BJ (cell line): ENCODE results near the gene SUSD4. TPM values are rescaled to one million over a fixed set of nuclear protein-coding genes. Genes with fewer than 3 reads are reported as not detected.

ENCODE experiments used
- CTCF ChIA-PET: fragments of 350-600 bp; formaldehyde crosslinking; extraction: SDS; loops from one replicate; lab custom pipeline; 2021; ENCODE audit warnings: antibody characterized with exemption, inconsistent platforms; lab: Yijun Ruan, JAX
- POLR2A ChIA-PET: fragments of 300-600 bp; sonication (Branson Sonifier 250); formaldehyde crosslinking; extraction: SDS; loops from one replicate; lab custom pipeline; 2021; ENCODE audit warnings: antibody characterized with exemption; lab: Charles Lee
- DNase-seq: peaks from one replicate; pipeline ENCODE4 v3.0.0-alpha.2; 2011; ENCODE audit warnings: low read depth
- H3K27me3 ChIP-seq: 2 replicates; pipeline ENCODE4 v1.6.0; 2011; ENCODE audit warnings: low read length; ENCODE audit not compliant: control insufficient read depth, insufficient read depth
- H3K36me3 ChIP-seq: 2 replicates; pipeline ENCODE4 v1.5.1; 2011; ENCODE audit warnings: low read length; ENCODE audit not compliant: control insufficient read depth, insufficient read depth
- H3K4me3 ChIP-seq: 2 replicates; pipeline ENCODE4 v1.5.1; 2011; ENCODE audit warnings: low read depth, mild to moderate bottlenecking, control low read depth, low read length
- CTCF ChIP-seq: IDR thresholded peaks from 2 replicates; pipeline ENCODE4 v1.5.1; 2011; ENCODE audit warnings: low read depth, mild to moderate bottlenecking, control low read depth, inconsistent platforms, low read length, moderate library complexity; ENCODE audit not compliant: insufficient read depth
- polyA plus RNA-seq: library from polyadenylated mRNA; depleted of rRNA; stranded (reverse); fragments of >200 nt; gene quantifications from 2 replicates; pipeline ENCODE4 v1.2.3, GENCODE V29; 2011

The SUSD4 gene
- polyA plus RNA-seq, 1 experiment: 0.32 TPM

DNA sequence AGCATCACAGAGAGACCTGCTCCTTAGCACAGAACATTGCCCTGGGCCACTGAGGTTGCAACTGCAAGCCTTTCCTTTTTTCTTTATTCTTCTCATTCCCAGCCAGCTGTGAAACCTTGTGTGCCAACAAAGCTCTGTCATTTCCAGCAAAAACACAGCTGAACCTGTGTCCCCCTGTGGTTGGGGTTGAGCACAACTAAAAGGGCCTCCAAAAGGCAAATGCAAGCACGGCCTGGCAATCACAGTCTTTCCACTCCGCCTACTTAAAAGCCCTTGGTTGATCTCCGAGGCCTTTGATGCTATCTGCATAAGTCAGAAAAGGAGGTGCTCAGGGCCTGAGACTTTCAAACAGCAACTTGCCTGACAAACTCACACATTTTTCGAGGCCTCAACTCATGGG lies 32.7 kb downstream of the SUSD4 start:
- H3K27me3 ChIP-seq: no peaks in the 10 kb centered on the region; the same call in 1 of the 2 replicates
- ChIA-PET CTCF (no interaction called here), POLR2A (no interaction called here)
- TF ChIP-seq CTCF: no peak
- H3K4me3 ChIP-seq: no peak overlapping the region
- no peak for DNase-seq
- no peaks in the 10 kb centered on the region for H3K36me3 ChIP-seq

- no peak for TF ChIP-seq CTCF
- H3K4me3 ChIP-seq: no peak overlapping the region
- ChIA-PET POLR2A (no interaction called here), CTCF (no interaction called here)
- no peaks in the 10 kb centered on the region for H3K36me3 ChIP-seq
- H3K27me3 ChIP-seq: no peaks in the 10 kb centered on the region; the same call in 1 of the 2 replicates
- no peak for DNase-seq
These were observed 33.5 kb downstream of the SUSD4 start for GRCh38 chr1:223330466-223330865.

DNA sequence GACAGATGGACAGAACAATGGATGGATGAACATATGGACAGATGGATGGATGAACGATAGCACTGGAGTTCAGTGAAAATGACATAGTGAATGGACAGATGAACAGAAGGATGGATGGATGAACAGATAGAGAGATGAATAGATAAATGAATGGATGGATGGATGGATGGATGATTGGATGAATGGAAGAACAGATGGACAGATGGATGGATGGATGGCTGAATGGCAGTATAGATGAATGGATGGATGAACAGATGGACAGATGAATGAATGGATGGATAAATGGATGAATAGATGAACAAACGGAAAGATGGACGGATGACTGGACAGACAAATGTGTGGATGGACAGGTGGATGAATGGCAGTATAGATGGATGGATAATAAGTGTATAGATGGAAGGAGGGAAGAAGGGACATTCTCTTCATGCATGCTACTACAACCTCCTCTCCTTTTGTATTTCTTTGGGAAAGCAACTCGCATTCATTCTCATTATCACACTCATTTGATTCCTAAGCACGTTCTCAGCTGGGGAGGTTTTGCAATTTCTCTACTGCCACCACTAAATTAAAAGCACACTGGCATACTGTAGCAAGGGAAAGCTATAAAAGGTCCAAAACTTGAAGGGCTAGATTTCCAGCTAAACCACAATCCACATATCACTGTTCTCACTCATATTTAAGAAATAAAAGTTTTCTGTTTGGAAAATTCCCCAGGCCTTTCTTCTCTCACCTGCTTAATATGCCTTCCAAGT lies 34.1 kb downstream of the SUSD4 start:
- Histone ChIP-seq H3K36me3 (no peaks in the 10 kb centered on the region), H3K4me3 (no peak overlapping the region), H3K27me3 (no peaks in the 10 kb centered on the region; the same call in 1 of the 2 replicates)
- TF ChIP-seq CTCF: no peak
- POLR2A ChIA-PET: no interaction called here
- CTCF ChIA-PET: no interaction called here
- DNase-seq: no peak

DNA sequence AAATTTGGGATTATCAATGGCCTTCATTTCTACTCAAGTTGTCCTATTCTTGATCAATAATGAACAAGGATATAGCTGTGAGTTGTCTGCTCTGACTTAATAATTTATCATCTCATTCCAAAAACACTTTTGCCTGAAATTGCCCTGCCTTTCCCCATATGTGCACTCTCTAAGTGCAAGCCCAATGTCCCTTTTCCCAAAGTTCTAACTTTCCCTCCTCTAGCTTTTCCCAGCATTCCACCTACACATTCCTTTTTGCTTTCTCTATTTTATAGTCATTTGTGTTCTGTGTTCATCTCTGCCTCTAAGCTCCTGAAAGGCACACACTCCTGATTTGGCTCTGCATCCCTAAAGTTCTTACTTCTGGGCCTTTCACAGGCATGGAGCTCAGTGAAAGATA lies 34.7 kb downstream of the SUSD4 start:
- TF ChIP-seq CTCF: no peak
- Histone ChIP-seq H3K27me3 (no peaks in the 10 kb centered on the region), H3K4me3 (no peak overlapping the region), H3K36me3 (no peaks in the 10 kb centered on the region)
- POLR2A ChIA-PET: no interaction called here
- CTCF ChIA-PET: no interaction called here
- DNase-seq: no peak

- ChIA-PET POLR2A (no interaction called here), CTCF (interaction anchor here (0.5 kb wide), 1 partner anchor 306 kb away, joined by 3 read pairs; no protein-coding TSS in a partner anchor)
- Histone ChIP-seq H3K36me3 (no peaks in the 10 kb centered on the region), H3K27me3 (0 out of 2 replicates have a peak, but pooled peaks cover under 1% of the 10 kb centered on the region), H3K4me3 (no peak overlapping the region)
- no peak for DNase-seq
- no peak for TF ChIP-seq CTCF
These were observed 35.4 kb downstream of the SUSD4 start for GRCh38 chr1:223328566-223328965.
